ENCODE results near the gene CCT8.
A peak's percentile ranks its signal among the peaks of the same experiment; 100 is the strongest.

CCT8 gene

GRCh38 chr21:29073222-29074006 lies at the start of gene CCT8:
Gene CCT8, minus strand, starts transcription at chr21:29073648. Its CDS starts 58 bp downstream, at chr21:29073590.
- peak; percentile 98 for DNase-seq

- no peak for DNase-seq
Observed at GRCh38 chr21:29121759-29122158, 48.3 kb upstream of the CCT8 start.

- DNase-seq = no peak
Observed at GRCh38 chr21:29117372-29117955, 44.0 kb upstream of the CCT8 start.

- no peak for DNase-seq
Observed at GRCh38 chr21:29115899-29116298, 42.5 kb upstream of the CCT8 start.

- DNase-seq = no peak
Observed at GRCh38 chr21:29114765-29115500, 41.5 kb upstream of the CCT8 start.

- DNase-seq = no peak
Observed at GRCh38 chr21:29105218-29105617, 31.8 kb upstream of the CCT8 start.

GRCh38 chr21:29104239-29104708 lies 30.8 kb upstream of the CCT8 start:
- DNase-seq = no peak

- DNase-seq = no peak
Observed at GRCh38 chr21:29102791-29103257, 29.4 kb upstream of the CCT8 start.

GRCh38 chr21:29098156-29098555 lies 24.7 kb upstream of the CCT8 start:
- no peak for DNase-seq

- no peak for DNase-seq
Observed at GRCh38 chr21:29096218-29097015, 23.0 kb upstream of the CCT8 start.

GRCh38 chr21:29092102-29092959 lies 18.9 kb upstream of the CCT8 start:
- DNase-seq = no peak

GRCh38 chr21:29091033-29091432 lies 17.6 kb upstream of the CCT8 start:
- DNase-seq = no peak

GRCh38 chr21:29085106-29085752 lies 11.8 kb upstream of the CCT8 start:
- DNase-seq = no peak

- no peak for DNase-seq
Observed at GRCh38 chr21:29084372-29084771, 10.9 kb upstream of the CCT8 start.

- no peak for DNase-seq
Observed at GRCh38 chr21:29083306-29083705, 9.9 kb upstream of the CCT8 start.

- no peak for DNase-seq
Observed at GRCh38 chr21:29082046-29082815, 8.8 kb upstream of the CCT8 start.

GRCh38 chr21:29080454-29080941 lies 7.0 kb upstream of the CCT8 start:
- DNase-seq = no peak

GRCh38 chr21:29078869-29079767 lies 5.7 kb upstream of the CCT8 start:
- peak; percentile 8 for DNase-seq

- DNase-seq = no peak
Observed at GRCh38 chr21:29077651-29078090, 4.2 kb upstream of the CCT8 start.
